Lower leg skin (tissue), 4 donors: ENCODE results near the gene LRRC27. TPM values are rescaled to one million over a fixed set of nuclear protein-coding genes. Genes with fewer than 3 reads are reported as not detected.

Experiments used
- DNase-seq, 2 donors: peaks; one replicate each; pipeline ENCODE4 v3.0.0-alpha.2; 2019; ENCODE audit warnings: low spot score in 2 of 2
- H3K4me3 ChIP-seq: fragments of 200-600 bp; sonication (generic); 2 replicates; pipeline ENCODE4 v1.5.1; 2017; ENCODE audit warnings: mild to moderate bottlenecking, low read depth; ENCODE audit not compliant: poor library complexity, severe bottlenecking
- POLR2A ChIP-seq, 2 donors: fragments of 450-650 bp; IDR thresholded peaks; one replicate each; pipeline ENCODE4 v1.6.1; 2016 to 2017; ENCODE audit warnings: antibody characterized with exemption in 2 of 2, mild to moderate bottlenecking in 1 of 2, moderate library complexity in 1 of 2
- WGBS, 2 donors: methylation state at CpG; one replicate each; pipeline ENCODE4 v1.1.5; 2018; 5-methylcytosine and 5-hydroxymethylcytosine counted together
- intact Hi-C: fragments of 100-400 bp; cut with DNase I; formaldehyde crosslinking; loops from one replicate; pipeline ENCODE4 v1.15.0; 2023; ENCODE audit warnings: low total_unique reads
- total RNA-seq, 4 donors: library from RNA; depleted of rRNA; stranded (reverse); fragments of >200 nt; gene quantifications; one replicate each; pipeline ENCODE4 v1.1.0, GENCODE V29; 2016
- TF ChIP-seq, protein P1 (sequence below), 3 donors: fragments of 450-650 bp; IDR thresholded peaks; one replicate each; pipeline ENCODE4 v1.5.1; 2016; ENCODE audit warnings: antibody characterized with exemption in 3 of 3, mild to moderate bottlenecking in 3 of 3, moderate library complexity in 2 of 3

The LRRC27 gene
- total RNA-seq, 4 donors from 2014 or later, result 3.1 to 11.3 (median 8.5) TPM

DNA sequence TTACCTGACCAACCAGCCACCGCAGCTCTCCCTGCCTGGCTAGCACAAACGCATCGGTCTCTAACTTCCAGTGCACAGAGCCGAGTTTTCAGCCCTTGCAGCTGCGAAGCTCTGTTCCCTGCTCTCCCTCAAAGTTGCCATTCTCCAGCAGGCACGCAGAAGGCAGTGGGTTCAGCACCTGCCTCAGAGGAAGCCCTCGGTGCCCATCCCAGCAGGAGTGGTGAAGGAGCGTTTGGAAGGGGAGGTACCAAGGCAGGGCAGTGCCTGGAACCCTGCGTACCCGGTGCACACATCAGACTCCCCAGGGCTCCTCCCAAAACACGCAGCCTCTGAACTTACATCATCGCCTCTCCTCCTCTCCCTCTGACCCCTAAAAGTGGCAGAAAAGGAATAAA, 22.5 kb upstream of the LRRC27 start:
- 59 to 61% methylated on average over 12 of the region's 12 CpGs for WGBS, 2 donors
- TF ChIP-seq, protein P1, sequence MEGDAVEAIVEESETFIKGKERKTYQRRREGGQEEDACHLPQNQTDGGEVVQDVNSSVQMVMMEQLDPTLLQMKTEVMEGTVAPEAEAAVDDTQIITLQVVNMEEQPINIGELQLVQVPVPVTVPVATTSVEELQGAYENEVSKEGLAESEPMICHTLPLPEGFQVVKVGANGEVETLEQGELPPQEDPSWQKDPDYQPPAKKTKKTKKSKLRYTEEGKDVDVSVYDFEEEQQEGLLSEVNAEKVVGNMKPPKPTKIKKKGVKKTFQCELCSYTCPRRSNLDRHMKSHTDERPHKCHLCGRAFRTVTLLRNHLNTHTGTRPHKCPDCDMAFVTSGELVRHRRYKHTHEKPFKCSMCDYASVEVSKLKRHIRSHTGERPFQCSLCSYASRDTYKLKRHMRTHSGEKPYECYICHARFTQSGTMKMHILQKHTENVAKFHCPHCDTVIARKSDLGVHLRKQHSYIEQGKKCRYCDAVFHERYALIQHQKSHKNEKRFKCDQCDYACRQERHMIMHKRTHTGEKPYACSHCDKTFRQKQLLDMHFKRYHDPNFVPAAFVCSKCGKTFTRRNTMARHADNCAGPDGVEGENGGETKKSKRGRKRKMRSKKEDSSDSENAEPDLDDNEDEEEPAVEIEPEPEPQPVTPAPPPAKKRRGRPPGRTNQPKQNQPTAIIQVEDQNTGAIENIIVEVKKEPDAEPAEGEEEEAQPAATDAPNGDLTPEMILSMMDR (IDR thresholded peaks at IDR 0.05), result no peak
- TF ChIP-seq POLR2A (IDR thresholded peaks at IDR 0.05), result no peak
- H3K4me3 ChIP-seq, result no peak overlapping the region
- DNase-seq, result peak in 1 of 2 donors; percentile 82
- intact Hi-C loops, result no loop called here

DNA sequence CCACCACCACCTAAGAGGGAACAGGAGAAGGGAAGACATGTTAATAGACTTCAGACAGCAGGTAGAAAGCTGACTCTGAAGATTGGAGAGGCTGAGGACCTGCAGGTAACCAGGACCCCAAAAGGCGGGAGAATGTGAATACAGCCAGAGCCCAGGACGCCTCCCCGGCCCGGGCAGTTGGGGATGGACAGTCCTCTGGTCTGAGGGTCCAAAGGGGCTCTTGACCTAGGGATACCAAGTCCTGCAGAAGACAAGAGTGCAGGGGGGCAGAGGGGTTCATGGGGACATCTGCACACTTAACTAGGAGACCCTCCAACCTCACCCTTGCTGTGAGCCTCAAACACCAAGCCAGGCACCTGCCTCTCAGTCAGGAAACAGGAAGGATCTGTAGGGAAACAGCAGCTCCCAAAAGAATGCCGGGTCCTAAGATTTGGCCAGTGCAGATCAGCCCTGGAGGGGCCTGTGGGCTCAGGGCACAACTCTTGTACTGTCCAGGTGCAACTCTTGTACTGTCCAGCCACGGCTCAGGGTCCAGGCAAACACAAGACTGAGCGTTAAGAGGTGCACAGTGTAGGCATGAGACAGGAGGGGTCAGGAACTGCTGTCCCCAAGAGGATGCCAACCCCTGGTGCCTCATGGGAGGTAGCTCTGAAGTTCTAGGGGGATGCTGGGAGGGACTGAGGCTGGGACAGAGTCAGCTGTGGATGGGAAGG, 22.0 kb upstream of the LRRC27 start:
- H3K4me3 ChIP-seq, result no peak overlapping the region
- WGBS, 2 donors, result 86 to 92% methylated on average over 7 of the region's 7 CpGs
- peak in 1 of 2 donors; percentile 83 for DNase-seq
- intact Hi-C loops, result no loop called here
- TF ChIP-seq POLR2A (IDR thresholded peaks at IDR 0.05), result no peak
- TF ChIP-seq, protein P1 (IDR thresholded peaks at IDR 0.05), result no peak

DNA sequence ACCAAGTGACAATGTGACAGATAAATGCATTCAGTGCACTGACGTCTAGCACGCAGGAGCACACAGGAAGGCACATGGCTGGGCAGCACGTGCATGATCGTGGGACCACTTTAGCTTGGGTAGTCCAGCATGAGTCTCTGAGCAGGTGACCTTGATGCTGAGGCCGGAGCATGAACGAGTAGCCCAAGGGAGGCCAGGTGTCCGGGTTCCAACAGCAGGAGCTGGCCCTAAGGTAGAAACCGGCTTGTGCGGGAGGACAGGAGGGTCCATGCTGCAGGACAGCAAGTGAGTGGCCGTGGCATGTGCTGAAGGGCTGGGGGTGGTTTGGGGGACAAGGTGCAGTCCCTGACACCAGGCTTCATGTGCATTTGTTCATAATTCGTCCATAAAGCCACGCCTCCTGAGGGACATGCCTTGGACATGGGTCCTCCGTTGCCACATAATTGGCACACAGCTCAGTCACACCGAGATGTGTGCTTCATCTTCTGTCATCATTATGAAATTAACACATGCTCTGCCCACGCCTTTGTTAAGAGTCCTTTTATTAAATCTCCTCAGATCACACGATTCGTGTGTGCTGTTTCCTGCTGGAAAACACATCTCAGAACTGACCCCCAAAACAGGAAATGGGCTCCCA, 21.2 kb upstream of the LRRC27 start:
- H3K4me3 ChIP-seq, result no peak overlapping the region
- peak in 1 of 2 donors; percentile 85 for DNase-seq
- intact Hi-C loops, result no loop called here
- no peak for TF ChIP-seq POLR2A (IDR thresholded peaks at IDR 0.05)
- TF ChIP-seq, protein P1 (IDR thresholded peaks at IDR 0.05), result no peak
- 75 to 79% methylated on average over 15 to 17 of the region's 17 CpGs for WGBS, 2 donors

DNA sequence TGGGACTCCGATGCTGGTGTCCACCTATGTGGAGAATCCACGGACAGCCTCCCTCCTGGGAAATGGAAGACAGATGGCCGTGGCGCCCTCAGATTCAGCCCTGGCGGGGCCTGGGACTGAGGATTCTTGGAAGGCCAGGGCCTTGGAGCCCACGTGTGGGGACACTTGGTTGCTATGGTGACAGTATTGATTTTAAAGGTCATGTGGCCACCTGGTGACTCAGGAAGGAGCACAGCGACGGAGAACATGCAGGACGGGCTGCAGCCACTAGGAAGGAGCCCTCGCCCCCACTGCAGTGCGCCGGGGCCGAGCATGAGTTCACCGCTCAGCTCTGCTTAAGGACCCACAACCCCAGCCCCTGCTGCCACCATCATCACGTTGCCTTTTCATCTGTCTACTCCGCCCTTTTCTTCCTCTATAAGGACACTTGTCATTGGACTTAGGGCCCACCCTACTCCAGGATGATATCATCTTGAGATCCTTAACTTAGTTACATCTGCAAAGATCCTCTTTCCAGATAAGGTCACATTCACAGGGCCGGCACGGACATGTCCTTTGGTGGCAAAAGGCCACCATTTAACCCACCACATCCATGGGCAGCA, 20.6 kb upstream of the LRRC27 start:
- 79 to 82% methylated on average over 18 of the region's 18 CpGs for WGBS, 2 donors
- intact Hi-C loops, result no loop called here
- peak in 1 of 2 donors; percentile 78 for DNase-seq
- no peak overlapping the region for H3K4me3 ChIP-seq
- no peak for TF ChIP-seq POLR2A (IDR thresholded peaks at IDR 0.05)
- TF ChIP-seq, protein P1 (IDR thresholded peaks at IDR 0.05), result no peak

DNA sequence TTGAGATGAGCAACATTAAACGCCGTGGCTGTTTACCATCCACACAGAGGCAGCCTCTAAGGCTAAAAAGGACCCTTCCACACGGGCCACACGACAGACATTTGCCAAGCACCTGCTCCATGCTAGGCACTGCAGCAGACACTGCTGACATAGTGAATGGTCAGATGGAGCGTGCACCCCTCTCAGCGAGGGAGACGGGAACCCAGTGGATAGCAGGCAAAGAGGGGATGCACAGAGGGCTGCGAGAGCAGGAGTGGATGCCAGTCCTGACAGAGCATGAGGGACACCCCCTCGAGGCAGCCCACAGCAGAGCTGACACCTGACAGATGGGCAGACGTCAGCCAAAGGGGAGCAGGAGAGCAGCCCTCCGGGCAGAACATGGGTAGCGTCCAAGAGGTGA, 18.7 kb upstream of the LRRC27 start:
- H3K4me3 ChIP-seq, result no peak overlapping the region
- TF ChIP-seq, protein P1 (IDR thresholded peaks at IDR 0.05), result no peak
- TF ChIP-seq POLR2A (IDR thresholded peaks at IDR 0.05), result no peak
- DNase-seq, result no peak
- intact Hi-C loops, result no loop called here
- WGBS, 2 donors, result 92 to 95% methylated on average over 12 of the region's 12 CpGs
